ENCODE results near the gene SEPTIN8.
"Not testable (repeated sequence)": the region's sequence is repeated elsewhere in the genome, so short reads cannot be mapped to it uniquely, and the experiment has no call there.

DNA sequence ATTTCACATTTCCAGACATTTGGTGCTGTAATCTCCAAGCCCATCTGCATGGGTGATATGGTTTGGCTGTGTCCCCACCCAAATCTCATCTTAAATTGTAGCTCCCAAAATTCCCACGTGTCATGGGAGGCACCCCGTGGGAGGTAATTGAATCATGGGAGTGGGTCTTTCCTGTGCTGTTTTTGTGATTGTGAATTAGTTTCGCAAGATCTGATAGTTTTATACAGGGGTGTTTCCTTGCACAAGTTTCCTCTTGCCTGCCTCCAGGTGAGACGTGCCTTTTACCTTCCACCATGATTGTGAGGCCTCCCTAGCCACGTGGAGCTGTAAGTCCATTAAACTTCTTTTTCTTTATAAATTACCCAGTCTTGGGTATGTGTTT lies 25.6 kb upstream of the SEPTIN8 start:
- TF ChIP-seq, protein P1, sequence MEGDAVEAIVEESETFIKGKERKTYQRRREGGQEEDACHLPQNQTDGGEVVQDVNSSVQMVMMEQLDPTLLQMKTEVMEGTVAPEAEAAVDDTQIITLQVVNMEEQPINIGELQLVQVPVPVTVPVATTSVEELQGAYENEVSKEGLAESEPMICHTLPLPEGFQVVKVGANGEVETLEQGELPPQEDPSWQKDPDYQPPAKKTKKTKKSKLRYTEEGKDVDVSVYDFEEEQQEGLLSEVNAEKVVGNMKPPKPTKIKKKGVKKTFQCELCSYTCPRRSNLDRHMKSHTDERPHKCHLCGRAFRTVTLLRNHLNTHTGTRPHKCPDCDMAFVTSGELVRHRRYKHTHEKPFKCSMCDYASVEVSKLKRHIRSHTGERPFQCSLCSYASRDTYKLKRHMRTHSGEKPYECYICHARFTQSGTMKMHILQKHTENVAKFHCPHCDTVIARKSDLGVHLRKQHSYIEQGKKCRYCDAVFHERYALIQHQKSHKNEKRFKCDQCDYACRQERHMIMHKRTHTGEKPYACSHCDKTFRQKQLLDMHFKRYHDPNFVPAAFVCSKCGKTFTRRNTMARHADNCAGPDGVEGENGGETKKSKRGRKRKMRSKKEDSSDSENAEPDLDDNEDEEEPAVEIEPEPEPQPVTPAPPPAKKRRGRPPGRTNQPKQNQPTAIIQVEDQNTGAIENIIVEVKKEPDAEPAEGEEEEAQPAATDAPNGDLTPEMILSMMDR (IDR thresholded peaks at IDR 0.05): not testable (repeated sequence)
- not testable (repeated sequence) for TF ChIP-seq POLR2A (IDR thresholded peaks at IDR 0.05)
